SHP77 treated with DMSO at 0.1 percent for 48 hours (cell line): ENCODE measurements around the gene LIN7B.
A peak's percentile ranks its signal among the peaks of the same experiment; 100 is the strongest.
"Not testable (repeated sequence)": the region's sequence is repeated elsewhere in the genome, so short reads cannot be mapped to it uniquely, and the experiment has no call there.

Experiments used
- DNase-seq: peaks from one replicate; lab custom pipeline; 2025; lab: John Stamatoyannopoulos, UW

Gene LIN7B

DNA sequence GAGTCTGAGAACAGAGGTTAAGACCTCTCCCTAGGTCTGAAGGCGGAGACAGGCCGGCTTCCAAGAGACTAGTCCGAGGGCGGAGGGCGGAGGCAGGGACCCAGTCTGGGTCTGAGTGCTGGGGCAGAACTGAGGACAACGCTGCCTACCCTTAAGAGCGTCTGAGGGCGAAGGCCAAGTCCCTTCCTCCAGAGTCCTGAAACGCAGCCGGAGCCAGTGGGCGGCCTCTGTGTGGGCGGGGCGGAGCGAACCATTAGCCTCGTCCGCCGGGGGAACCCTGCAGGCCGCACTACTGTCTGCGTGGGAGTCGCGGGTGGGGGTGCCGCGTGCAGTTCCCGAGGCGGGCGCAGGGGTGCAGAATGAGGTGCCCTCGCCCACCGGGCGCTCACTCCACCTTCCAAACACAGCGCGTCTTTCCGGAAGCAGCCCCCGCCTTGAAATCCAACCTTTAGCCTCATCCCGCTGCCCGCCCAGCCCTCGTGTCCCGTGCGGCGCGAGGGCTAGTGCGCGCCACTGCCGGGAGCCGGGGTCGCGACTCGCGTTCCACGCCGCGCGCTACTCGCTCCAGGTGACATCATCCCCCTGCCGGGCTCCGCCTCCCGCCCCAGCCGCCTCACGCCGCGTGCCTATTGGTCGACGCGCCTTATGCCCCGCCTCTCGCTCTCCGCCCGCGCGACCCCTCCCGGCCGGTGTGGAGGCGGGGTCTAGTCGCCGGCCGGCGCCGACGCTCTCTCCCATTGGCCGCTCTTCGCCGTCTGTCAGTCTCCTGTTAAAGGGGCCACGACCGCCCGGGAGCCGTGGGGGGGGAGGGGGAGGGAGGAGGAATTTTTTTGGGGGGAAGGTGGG, 4.6 kb downstream of the LIN7B start, which contains the start of gene C19orf73:
TSS of gene C19orf73 (minus strand) at position 579 of the 846 bp plus-strand sequence. CDS start at position 458, 121 bp downstream.
- peak; percentile 77 for DNase-seq

DNA sequence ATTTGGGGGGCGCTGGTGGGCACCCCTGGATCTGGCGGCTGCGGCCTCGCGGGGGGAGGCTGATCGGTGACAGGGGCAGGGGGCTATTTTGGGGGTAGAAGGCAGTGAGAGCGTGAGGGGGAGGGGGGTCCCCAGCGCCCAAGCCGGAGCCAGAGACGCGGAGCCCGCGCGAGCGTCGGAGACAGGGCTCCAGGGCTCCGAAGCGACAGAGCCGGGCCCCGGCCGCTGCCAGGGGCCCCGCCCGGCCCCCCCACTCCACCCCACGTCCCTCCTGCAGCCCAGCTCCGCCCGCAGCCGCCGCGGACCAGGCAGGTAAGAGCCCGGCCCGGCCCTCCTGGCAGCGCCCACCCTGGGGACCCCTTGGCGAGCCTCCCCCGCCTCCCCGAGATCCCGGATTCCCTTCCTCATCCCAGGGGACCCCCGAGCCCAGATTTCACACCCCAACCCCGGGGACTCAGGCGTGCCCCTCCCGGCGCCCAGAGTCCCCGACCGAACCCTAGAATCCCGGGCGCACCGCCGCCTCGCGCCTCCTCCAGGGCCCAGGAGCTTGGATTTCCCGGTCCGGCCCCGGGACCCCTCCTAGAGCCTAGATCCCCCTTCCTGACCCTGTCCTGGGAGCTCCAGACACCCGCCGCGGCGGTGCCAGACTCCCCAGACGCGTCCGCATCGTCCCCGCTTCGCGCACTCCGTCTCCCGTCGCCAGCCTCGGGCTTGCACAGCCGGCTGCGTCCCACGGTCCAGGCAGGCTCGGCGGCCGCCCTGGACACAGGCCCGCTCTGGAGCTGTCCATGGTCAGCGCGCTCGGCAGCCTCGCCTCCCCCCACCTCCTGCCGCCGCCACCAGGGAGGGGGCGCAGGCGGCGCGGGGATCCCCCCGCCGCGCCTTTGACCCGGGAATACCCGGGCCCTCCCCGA, 5.5 kb downstream of the LIN7B start, which contains the start of gene PPFIA3:
TSS of gene PPFIA3 (plus strand) at position 134 of the 914 bp plus-strand sequence. CDS start 8,330 bp downstream, outside the sequence.
- no peak for DNase-seq

GRCh38 chr19:49120325-49120683, 6.1 kb downstream of the LIN7B start:
- DNase-seq: no peak

DNA sequence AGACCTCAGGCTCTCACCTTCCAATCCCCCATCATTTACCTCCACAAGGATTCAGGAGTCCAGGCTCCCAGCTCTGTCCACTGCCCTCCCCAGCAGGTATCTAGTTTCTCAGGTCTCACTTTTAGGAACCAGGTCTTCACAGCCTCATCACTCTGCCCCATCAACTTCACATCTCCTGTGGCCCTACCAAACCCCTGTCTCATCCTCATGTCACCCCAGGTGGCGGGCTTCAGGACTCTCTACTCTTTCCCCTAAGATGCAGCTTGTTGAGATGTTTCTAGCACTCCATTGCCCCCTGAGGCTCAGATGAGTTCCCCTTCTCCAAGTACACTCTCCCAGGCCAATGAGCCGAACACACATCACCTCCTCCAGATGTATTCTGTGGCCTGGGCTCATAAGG, 6.7 kb downstream of the LIN7B start:
- DNase-seq: no peak

- DNase-seq: not testable (repeated sequence)
Observed at GRCh38 chr19:49121841-49122240, 7.7 kb downstream of the LIN7B start.

DNA sequence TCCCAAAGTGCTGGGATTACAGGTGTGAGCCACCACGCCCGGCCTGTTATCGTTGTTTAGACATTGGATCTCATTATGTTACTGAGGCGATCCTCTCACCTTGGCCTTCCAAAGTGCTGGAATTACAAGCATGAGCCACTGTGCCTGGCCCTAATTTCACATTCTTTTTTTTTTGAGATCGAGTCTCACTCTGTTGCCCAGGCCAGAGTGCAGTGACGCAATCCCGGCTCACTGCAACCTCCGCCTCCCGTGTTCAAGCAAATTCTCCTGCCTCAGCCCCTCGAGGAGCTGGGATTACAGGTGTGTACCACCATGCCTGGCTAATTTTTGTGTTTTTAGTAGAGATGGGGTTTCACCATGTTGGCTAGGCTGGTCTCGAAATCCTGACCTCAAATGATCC, 9.1 kb downstream of the LIN7B start:
- DNase-seq: not testable (repeated sequence)

- DNase-seq: no peak
Observed at GRCh38 chr19:49125025-49125731, 11.0 kb downstream of the LIN7B start.

- DNase-seq: no peak
Observed at GRCh38 chr19:49126575-49126974, 12.4 kb downstream of the LIN7B start.

- DNase-seq: not testable (repeated sequence)
Observed at GRCh38 chr19:49127225-49127624, 13.1 kb downstream of the LIN7B start.

DNA sequence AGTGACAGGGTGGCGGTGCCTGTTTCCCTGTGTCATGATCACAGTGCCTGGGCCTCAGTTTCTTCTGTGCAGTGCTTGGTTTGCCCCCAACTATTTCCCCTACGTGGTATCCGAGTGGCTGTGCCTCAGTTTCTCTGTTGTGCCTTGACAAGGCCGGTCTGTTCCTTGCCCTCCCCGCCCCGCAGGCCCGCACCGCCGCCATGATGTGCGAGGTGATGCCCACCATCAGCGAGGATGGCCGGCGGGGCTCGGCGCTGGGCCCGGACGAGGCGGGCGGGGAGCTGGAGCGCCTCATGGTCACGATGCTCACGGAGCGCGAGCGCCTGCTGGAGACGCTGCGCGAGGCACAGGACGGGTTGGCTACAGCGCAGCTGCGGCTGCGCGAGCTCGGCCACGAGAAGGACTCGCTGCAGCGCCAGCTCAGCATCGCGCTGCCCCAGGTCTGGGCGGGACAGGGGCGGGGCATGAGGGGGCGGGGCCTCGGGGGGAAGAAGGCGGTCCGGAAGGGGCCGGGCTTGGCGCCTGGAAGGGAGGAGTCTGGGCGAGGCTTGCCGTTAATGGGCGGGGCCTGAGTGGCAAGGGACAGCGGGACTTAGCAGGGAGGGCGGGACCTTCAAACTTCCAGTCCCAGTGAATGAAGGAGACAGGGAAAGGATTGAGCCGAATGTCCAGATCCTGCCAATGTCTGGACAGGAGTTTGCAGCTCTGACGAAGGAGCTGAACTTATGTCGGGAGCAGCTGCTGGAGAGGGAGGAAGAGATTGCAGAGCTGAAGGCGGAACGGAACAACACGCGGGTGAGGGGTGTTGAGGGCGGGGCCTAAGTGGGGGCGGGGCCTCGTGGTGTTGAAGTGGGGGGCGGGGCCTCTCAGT, 13.7 kb downstream of the LIN7B start:
- peak; percentile 84 for DNase-seq

GRCh38 chr19:49128545-49129237, 14.5 kb downstream of the LIN7B start:
- no peak for DNase-seq

GRCh38 chr19:49129238-49129583, 15.0 kb downstream of the LIN7B start:
- DNase-seq: peak; percentile 61

DNA sequence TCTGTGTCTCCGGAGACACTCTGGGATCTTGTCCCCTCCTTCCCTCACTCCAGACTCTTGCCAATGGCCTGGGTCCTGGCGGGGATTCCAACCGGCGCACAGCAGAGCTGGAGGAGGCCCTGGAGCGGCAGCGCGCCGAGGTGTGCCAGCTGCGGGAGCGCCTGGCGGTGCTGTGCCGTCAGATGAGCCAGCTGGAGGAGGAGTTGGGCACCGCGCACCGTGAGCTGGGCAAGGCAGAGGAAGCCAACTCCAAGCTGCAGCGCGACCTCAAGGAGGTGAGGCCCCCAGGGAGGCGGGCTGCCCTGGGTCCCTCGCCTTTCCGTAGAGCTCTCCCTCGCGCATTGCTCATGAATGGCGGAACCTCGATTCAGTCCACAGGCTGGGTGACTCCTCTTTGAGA, 16.2 kb downstream of the LIN7B start:
- no peak for DNase-seq

DNA sequence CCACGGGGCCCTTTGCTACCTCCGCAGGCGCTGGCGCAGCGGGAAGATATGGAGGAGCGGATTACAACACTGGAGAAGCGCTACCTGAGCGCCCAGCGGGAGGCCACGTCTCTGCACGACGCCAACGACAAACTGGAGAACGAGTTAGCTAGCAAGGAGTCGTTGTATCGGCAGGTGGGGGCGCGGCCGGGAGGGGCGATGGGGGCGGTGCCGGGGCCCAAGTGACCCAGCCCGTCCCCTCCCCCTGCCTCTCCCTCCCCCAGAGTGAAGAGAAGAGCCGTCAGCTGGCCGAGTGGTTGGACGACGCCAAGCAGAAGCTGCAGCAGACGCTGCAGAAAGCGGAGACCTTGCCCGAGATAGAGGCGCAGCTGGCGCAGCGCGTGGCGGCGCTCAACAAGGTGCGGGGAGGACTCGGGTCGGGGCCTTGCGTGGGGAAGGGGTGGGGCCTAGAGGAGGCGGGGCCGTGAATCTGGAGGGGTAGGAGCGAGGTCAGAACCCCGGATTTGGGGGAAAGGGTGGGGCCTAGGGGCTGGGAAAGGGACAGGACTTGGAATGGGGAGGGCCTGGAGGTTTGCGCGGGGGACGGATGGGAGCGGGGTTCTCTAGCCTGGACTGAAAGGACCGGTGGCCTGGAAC, 18.9 kb downstream of the LIN7B start:
- DNase-seq: no peak

GRCh38 chr19:49133621-49134454, 19.7 kb downstream of the LIN7B start:
- DNase-seq: no peak

DNA sequence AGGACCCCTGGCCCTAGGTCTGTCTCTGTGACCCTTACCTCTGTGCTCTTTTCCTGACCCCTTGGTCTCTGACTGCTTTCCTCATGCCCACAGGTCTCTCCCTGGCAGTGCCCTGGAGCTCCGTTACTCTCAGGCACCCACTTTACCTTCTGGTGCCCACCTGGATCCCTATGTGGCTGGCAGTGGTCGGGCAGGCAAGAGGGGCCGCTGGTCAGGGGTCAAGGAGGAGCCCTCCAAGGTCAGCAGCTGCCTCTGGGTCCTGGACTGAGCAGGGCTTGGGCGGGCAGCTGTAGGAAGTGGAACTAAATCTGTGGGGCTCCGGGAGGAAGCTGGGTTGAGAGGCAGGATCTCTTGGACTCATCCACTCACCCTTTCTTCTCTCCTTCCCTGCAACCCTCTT, 21.5 kb downstream of the LIN7B start:
- DNase-seq: no peak

- no peak for DNase-seq
Observed at GRCh38 chr19:49136771-49137171, 22.6 kb downstream of the LIN7B start.

- DNase-seq: no peak
Observed at GRCh38 chr19:49140951-49141350, 26.8 kb downstream of the LIN7B start.

GRCh38 chr19:49141352-49141751, 27.2 kb downstream of the LIN7B start:
- no peak for DNase-seq
